Measurements from ENCODE around the gene CUEDC1.
"Not testable (repeated sequence)": the region's sequence is repeated elsewhere in the genome, so short reads cannot be mapped to it uniquely, and the experiment has no call there.

The CUEDC1 gene

GRCh38 chr17:57858838-57859237 lies 96.4 kb downstream of the CUEDC1 start:
- no peak for DNase-seq

DNA sequence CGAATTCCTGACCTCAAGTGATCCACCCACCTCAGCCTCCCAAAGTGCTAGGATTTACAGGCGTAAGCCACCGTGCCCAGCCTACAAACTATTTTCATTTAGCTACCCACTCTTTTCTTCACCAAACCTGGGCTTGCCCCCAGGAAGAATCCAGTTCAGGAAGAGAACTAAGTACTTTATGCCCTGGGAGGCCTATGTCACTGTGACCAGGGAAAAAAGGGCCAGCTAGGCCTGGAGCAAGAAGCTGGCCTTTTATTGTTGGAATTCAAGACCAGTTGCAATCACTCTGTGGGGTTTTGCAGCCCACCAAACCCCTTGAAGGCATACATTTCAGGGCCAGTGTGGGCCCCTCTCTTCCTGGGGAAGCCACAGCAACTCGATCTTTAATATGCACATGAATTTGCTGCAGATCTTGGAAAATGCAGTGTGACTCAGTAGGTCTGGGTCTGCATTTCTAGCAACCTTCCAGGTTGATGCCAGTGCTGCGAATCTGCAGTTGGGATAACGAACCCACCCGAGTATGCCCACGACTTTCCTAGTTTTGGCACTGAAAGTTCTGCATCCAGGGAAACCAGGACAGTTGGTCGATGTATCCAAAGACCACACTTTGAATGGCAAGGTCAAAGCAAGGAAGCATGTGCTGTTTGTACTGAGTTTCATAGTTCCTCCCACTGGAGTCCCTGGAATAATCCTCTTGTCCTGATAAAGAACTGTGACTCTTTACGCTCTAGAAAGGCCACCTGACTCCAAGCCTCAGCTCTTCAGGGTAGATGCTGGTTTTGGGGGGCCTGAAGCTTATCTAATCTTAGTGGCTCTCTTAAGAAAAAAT lies 98.2 kb downstream of the CUEDC1 start:
- no peak for DNase-seq

DNA sequence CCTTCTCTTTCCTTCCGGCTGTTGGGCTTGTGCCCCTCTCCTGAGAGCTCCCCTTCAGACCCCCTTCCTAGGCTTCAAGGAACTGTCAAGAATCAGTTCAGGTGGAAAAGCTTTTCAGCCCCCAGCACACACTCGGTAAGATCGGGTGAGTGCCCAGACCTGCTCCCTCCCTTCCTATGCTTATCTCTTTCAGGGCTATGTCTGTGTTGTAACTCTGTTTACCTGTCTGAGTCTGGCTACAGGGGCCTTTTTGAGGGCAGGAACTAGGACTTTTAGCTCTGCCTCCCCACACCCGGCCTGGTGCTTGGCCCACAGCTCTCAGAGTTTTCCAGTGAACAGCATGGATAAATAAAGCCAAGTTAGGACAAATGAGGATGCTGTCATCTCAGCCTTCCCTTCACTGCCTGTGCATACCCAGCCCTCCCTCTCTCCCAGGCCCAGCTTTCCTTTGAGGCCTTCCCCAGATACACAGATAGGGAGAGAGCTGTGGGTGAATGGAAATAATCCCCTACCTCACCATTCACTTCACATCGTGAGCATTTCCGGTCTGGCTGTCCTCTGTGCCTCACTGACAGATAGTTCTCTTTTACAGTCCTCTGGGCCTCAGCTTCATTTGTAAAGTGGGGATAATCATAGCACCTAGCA lies 99.7 kb downstream of the CUEDC1 start:
- no peak for DNase-seq

DNA sequence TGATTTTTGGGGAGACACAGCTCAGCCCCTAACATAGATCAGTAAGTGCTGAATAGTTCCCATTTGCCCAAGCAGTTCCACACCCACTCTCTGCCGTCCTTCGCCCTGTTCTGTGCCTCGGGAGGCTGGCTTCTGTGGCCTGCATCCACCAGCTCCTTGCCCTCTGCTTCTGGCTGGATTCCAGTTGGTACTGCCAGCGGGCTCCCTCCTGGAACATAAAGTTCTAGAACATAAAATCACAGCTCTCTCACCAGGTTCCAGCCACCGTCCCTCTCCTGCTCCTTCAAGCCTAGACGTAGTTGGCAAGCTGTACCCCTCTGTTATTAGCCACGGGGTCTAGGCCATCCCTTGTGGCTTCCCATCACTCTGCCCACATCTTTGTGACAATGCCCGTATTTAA lies 101.5 kb downstream of the CUEDC1 start:
- DNase-seq, result no peak

- no peak for DNase-seq
These were observed 102.3 kb downstream of the CUEDC1 start for GRCh38 chr17:57852955-57853328.

DNA sequence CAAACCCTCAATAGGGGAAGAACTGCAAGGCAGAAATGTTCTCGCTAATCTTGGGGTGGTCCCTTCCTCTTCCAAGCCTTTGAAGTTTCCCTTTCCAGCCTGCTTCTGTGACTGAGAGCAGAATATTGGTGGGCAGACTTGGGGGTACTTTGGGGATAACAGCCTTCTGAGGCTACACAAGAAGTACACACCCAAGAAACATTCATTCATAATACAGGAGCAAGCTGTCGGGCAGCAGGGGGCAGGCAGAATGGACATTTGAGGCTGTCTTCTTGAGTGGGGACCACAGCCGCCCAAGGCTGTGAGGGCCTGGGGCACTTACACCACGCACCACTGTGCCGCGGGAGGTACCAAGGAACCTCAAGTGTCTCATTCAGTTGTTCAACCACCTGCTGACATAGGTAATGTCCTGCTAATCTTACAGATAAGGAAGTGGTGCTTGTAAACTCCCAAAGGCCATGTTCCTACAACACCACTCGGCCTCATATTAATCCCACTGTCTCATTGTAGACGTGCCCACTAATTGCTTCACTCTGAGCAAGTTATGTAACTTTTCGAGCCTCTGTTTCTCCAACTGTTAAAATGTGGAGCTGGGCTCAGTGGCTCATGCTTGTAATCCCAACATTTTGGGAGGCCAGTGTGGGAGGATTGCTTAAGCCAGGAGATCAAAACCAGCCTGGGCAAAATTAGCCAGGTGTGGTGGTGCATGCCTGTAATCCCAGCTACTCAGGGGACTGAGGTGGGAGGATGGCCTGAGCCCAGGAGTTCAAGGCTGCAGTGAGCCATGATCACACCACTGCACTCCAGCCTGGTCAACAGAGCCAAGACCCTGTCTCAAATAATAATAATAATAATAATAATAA lies 102.9 kb downstream of the CUEDC1 start:
- DNase-seq, result no peak

DNA sequence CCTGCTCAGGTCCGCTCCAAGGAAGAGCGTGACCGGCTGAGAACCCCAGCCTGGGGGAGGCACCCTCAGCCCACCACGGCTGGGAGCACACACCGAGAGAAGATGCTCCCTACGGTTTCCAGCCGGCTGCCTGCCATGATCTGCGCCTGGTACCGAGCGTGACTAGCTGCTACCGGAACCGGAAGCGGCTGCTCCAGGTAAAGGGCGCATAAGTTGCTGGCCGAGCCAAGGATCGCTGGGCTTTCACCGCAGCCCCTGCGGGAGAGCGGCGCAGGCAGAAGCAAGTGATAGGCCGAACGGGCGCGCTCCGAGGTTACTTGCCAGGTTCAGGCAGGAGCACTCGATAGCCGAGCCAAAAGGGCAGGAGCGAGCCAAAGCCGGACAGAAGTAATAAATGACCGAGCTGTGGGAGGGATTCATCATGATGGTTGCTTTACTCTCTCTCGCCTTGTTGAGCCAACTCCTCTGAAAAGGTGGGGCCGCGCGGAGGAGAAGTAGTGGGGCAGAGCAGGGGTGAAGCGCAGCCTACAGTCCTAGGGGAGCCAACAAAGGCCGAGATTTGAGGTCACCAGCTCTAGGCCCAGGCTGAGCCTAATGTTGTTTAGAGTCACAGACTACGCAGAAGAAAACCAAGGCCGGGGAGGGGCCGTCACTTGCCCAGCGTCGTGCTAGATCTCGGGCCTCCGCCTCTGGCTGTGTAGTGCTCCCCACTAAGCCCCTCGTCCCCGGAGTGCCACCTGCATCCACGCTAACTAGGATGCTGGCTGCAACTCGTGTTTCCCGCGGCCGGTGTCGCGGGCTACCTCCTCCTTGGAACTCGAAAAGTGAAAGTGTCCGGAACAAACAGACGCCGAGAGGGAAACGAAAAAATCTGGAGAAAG lies 105.1 kb downstream of the CUEDC1 start, which contains the start of gene MRPS23:
Gene MRPS23 (minus strand): TSS at position 171 of the 881 bp plus-strand sequence. CDS start 34 bp downstream, at position 137.
- DNase-seq, result peak; percentile 99

DNA sequence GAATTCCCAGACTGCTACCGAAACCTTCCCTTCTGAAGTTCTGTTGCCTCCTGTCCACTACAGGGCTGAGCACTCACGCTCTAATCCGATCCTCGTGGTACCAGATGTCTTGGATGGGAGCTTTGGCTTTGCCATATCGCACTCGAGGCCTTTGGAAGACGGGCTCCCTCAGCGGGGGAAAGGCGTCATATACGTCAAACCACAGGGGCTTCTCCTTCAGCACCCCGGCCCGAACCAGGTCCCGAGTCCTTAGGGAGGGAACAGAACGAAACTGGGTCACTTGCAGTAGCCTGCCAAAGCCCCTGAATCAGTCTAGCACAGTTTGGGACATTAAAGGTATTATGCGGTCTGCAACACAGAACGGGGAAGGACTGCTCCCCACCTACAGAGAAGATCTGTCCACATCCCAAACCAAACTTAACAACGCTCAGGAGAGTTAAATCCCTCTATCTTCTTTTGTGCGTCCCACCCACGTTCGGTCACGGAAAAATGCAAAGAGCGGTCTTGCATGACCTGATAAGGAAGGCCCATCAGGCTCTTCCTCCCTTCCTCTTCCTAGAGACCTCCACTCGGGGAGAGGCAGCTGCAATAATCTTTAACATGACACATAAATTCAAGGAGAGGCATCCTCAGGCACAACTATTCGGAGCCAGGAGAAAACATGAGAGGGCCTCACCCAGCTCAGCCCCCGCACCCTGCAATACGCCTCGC lies 105.9 kb downstream of the CUEDC1 start:
- DNase-seq, result no peak

- DNase-seq, result not testable (repeated sequence)
These were observed 108.9 kb downstream of the CUEDC1 start for GRCh38 chr17:57846056-57846945.

GRCh38 chr17:57842280-57842679 lies 112.9 kb downstream of the CUEDC1 start:
- DNase-seq, result no peak

DNA sequence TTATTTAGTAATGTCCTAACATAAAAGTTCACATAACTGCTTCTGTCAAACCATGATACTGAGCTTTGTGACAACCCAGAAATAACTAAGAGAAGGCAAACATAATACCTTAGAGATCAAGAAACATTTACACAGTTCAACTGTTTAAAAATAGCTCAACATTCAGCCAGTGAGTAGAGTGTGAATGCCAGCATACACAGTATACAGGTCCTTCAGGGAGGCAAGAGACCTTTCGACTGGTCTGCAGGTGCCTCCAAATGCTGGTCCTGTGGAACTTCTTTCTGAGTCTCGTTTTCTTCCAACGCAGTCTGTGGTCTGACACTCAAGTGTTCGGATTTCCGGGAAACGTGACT lies 115.7 kb downstream of the CUEDC1 start:
- DNase-seq, result no peak

GRCh38 chr17:57838857-57839570 lies 116.2 kb downstream of the CUEDC1 start:
- DNase-seq, result no peak

GRCh38 chr17:57838453-57838852 lies 116.8 kb downstream of the CUEDC1 start:
- DNase-seq, result no peak

DNA sequence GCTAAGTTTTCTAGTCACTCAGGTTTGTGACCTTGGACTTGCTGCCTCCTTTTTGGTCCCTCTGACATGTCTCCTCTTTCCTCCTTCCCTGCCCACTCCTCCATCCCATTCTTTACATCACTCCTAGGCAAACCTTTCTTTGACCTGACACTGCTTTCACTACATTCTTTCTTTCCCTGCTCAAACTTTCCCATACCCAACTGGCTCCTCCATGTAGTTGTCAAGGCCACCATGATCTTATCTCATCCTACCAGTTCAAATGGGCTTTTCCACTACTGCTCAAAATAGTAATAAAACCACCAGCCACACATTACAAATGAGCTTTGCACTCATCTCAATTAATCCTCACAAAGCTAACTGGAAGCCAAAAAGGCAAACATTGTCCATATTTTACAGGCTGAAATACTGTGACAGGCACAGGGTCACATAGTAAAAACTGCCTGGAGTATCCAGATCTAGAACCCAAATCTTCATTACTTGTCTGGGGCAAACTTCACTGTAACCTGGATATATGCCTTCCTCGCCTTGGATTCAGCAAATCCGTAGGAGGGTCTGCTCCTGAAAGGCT lies 119.8 kb downstream of the CUEDC1 start:
- no peak for DNase-seq

DNA sequence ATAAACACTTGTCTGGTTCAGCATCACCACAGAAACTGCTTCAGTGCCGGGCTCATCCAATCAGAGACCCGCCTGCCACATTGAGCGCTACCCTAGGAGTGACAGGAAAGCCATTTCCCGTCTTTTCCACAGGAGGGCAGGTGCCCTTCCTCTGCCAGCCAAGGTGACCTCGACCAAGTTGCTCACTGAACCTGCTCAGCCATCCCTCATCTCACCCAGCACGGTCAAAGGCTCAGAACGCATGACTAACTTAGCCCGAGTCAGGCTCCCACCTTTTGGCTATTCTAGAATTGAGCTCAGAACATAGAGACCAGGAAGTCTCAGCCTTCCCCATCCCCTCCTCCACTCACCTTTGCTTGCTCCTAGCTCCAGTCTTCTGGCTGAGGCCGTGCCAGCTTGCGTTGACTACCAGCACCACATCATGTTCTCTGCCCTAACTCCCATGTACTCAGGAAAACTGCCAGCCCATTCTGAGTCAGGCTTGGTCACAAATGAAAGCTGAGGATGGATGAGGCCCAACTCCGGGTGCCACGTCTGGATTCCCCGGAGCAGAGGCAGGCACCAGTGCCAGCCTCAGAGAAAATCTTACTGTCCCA lies 121.0 kb downstream of the CUEDC1 start:
- DNase-seq, result no peak

DNA sequence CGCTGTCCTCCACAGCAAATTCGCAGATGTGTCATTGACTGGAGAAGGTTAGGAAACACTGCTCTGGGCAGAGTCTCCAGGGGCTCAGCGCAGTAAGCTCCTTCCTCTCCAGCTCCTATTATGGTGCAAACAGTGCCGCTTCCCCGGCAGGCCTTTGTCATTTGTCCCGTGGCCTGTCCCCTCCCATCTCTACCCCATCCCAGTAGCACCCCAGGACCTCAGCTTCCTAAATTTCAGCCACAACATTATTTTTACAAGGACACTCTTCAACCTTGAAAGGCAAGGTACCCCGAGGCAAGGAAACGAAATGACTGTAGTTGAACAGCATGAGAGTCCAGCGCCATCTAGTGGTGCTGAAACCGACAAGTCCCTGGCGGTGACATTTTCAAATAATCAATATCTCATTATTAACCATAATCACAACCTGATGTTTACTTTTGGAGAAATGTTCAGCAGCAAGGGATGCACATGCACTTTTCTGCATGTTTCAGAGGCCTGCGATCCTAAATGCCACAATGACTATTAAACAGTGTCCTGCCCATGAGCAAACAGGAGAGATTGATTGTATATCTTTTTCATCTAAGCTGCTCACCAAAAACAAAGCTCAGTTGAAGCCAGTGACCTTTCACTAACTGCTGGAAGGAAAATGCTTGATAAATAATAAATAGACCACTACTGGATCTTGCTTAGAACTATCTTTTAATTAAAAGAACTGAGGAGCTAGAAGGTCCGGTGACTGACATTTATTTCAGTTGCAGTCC lies 121.9 kb downstream of the CUEDC1 start:
- peak; percentile 89 to 91 for DNase-seq

- peak; percentile 57 to 66 for DNase-seq
These were observed 122.7 kb downstream of the CUEDC1 start for GRCh38 chr17:57832314-57833178.
